IMR-90 (cell line): Measurements from ENCODE around the gene HPSE2. TPM values are rescaled to one million over a fixed set of nuclear protein-coding genes. Genes with fewer than 3 reads are reported as not detected.

ENCODE experiments used
- ATAC-seq: fragments of 200-7000 bp; cut with Tn5 transposase; 2 replicates; pipeline ENCODE4 v1.9.1; 2020; ENCODE audit warnings: low read depth, mild to moderate bottlenecking, moderate library complexity
- BruUV-seq: library from RNA; stranded (reverse); fragments of 400-500 nt; replicated peaks from 2 replicates; lab custom pipeline; 2021; lab: Mats Ljungman, UMichigan
- CTCF ChIA-PET: fragments of 300-600 bp; formaldehyde crosslinking; extraction: SDS; loops from one replicate; lab custom pipeline; 2021; ENCODE audit warnings: antibody characterized with exemption; lab: Yijun Ruan, JAX
- POLR2A ChIA-PET: fragments of 300-600 bp; sonication (Branson Sonifier 250); formaldehyde crosslinking; loops from one replicate; lab custom pipeline; 2022; ENCODE audit warnings: antibody characterized with exemption; ENCODE audit not compliant: unreplicated experiment; lab: Charles Lee
- DNase-seq: peaks from one replicate; pipeline ENCODE4 v3.0.0; 2013
- H2AFZ ChIP-seq: replicated peaks from 2 replicates; pipeline ENCODE3; 2013; ENCODE audit warnings: low read length, mild to moderate bottlenecking; ENCODE audit not compliant: poor library complexity
- H2AK5ac ChIP-seq: 2 replicates; pipeline ENCODE4 v1.6.1; 2013; ENCODE audit warnings: low read depth, low read length, inconsistent platforms
- H2AK9ac ChIP-seq: replicated peaks from 2 replicates; pipeline ENCODE3; 2013; ENCODE audit warnings: mild to moderate bottlenecking, low read depth, low read length, moderate library complexity; ENCODE audit not compliant: poor library complexity
- H2BK120ac ChIP-seq: 2 replicates; pipeline ENCODE4 v1.6.1; 2013; ENCODE audit warnings: low read depth, low read length, inconsistent platforms
- H2BK15ac ChIP-seq: 3 replicates; pipeline ENCODE4 v1.6.1; 2013; ENCODE audit warnings: low read depth, low read length, inconsistent platforms
- H2BK20ac ChIP-seq: 2 replicates; pipeline ENCODE4 v1.6.1; 2013; ENCODE audit warnings: low read depth, mild to moderate bottlenecking, inconsistent platforms, low read length, moderate library complexity
- H2BK5ac ChIP-seq: 2 replicates; pipeline ENCODE4 v1.6.1; 2013; ENCODE audit warnings: mild to moderate bottlenecking, low read depth, low read length, inconsistent platforms; ENCODE audit not compliant: poor library complexity, severe bottlenecking
- H3K14ac ChIP-seq: replicated peaks from 2 replicates; pipeline ENCODE4 v1.6.1; 2013; ENCODE audit warnings: low read depth, low read length, inconsistent platforms
- H3K18ac ChIP-seq: 2 replicates; pipeline ENCODE4 v1.6.1; 2013; ENCODE audit warnings: low read depth, low read length, control low read depth
- H3K23ac ChIP-seq: 2 replicates; pipeline ENCODE4 v1.6.1; 2013; ENCODE audit warnings: low read depth, low read length, inconsistent platforms
- H3K27ac ChIP-seq: 2 replicates; pipeline ENCODE4 v1.5.1; 2013; ENCODE audit warnings: mild to moderate bottlenecking, control low read depth, low read length; ENCODE audit not compliant: insufficient read depth
- H3K27me3 ChIP-seq: 2 replicates; pipeline ENCODE4 v1.6.1; 2013; ENCODE audit warnings: low read length; ENCODE audit not compliant: control insufficient read depth, insufficient read depth
- H3K36me3 ChIP-seq: 2 replicates; pipeline ENCODE4 v1.6.1; 2013; ENCODE audit warnings: low read length, mixed read lengths; ENCODE audit not compliant: control insufficient read depth, insufficient read depth
- H3K4ac ChIP-seq: 2 replicates; pipeline ENCODE4 v1.6.1; 2013; ENCODE audit warnings: low read depth, low read length, inconsistent platforms
- H3K4me1 ChIP-seq: 2 replicates; pipeline ENCODE4 v1.6.1; 2013; ENCODE audit warnings: low read length, mixed read lengths; ENCODE audit not compliant: control insufficient read depth, insufficient read depth
- H3K4me2 ChIP-seq: 2 replicates; pipeline ENCODE4 v1.6.1; 2013; ENCODE audit warnings: low read depth, mild to moderate bottlenecking, control low read depth, low read length, moderate library complexity
- H3K4me3 ChIP-seq: 2 replicates; pipeline ENCODE4 v1.5.1; 2013; ENCODE audit warnings: low read depth, mild to moderate bottlenecking, control low read depth, low read length, moderate library complexity; ENCODE audit not compliant: insufficient read depth
- H3K56ac ChIP-seq: 2 replicates; pipeline ENCODE4 v1.6.1; 2013; ENCODE audit warnings: low read length, inconsistent platforms; ENCODE audit not compliant: insufficient read depth; ENCODE audit errors: extremely low read depth
- H3K79me1 ChIP-seq, 2 experiments: 2 replicates each; pipeline ENCODE4 v1.6.1; 2013; ENCODE audit warnings: low read length in 2 of 2, inconsistent platforms in 1 of 2, low read depth in 1 of 2
- H3K9ac ChIP-seq: 2 replicates; pipeline ENCODE4 v1.6.1; 2013; ENCODE audit warnings: low read depth, low read length, control low read depth
- H3K9me1 ChIP-seq: 2 replicates; pipeline ENCODE4 v1.6.1; 2013; ENCODE audit warnings: low read length, inconsistent platforms; ENCODE audit not compliant: insufficient read depth
- H3K9me3 ChIP-seq: 2 replicates; pipeline ENCODE4 v1.6.1; 2013; ENCODE audit warnings: low read length; ENCODE audit not compliant: control insufficient read depth, insufficient read depth
- H4K20me1 ChIP-seq: 2 replicates; pipeline ENCODE4 v1.6.1; 2013; ENCODE audit warnings: low read length, inconsistent platforms; ENCODE audit not compliant: insufficient read depth
- H4K5ac ChIP-seq: 2 replicates; pipeline ENCODE4 v1.6.1; 2013; ENCODE audit warnings: mild to moderate bottlenecking, low read depth, low read length, control low read depth
- H4K8ac ChIP-seq, 2 experiments: 2 replicates each; pipeline ENCODE4 v1.6.1; 2013; ENCODE audit warnings: low read depth in 2 of 2, low read length in 2 of 2, control low read depth in 1 of 2, inconsistent platforms in 1 of 2
- H4K91ac ChIP-seq: 2 replicates; pipeline ENCODE4 v1.6.1; 2013; ENCODE audit warnings: low read depth, low read length, inconsistent platforms; ENCODE audit not compliant: insufficient read depth
- BHLHE40 ChIP-seq: fragments of 150-350 bp; IDR thresholded peaks from 2 replicates; pipeline ENCODE4 v1.6.1; 2016; ENCODE audit warnings: mild to moderate bottlenecking, low read depth, low read length
- CEBPB ChIP-seq: IDR thresholded peaks from 2 replicates; pipeline ENCODE4 v1.6.1; 2012; ENCODE audit warnings: low read depth, low read length, improper control_type of control experiment
- CHD1 ChIP-seq: IDR thresholded peaks from 2 replicates; pipeline ENCODE4 v1.6.1; 2012; ENCODE audit warnings: low read depth, low read length, improper control_type of control experiment
- FOS ChIP-seq: fragments of 150-350 bp; IDR thresholded peaks from 2 replicates; pipeline ENCODE4 v1.6.1; 2016; ENCODE audit warnings: low read depth, low read length
- MAFK ChIP-seq: IDR thresholded peaks from 2 replicates; pipeline ENCODE4 v1.6.1; 2012; ENCODE audit warnings: low read depth, low read length, improper control_type of control experiment
- MAZ ChIP-seq: IDR thresholded peaks from 2 replicates; pipeline ENCODE4 v1.6.1; 2012; ENCODE audit warnings: low read depth, mild to moderate bottlenecking, low read length, improper control_type of control experiment, moderate library complexity, borderline replicate concordance
- MXI1 ChIP-seq: IDR thresholded peaks from 2 replicates; pipeline ENCODE4 v1.6.1; 2012; ENCODE audit warnings: low read depth, mild to moderate bottlenecking, low read length, moderate library complexity, borderline replicate concordance
- NFE2L2 ChIP-seq: fragments of 150-350 bp; IDR thresholded peaks from 2 replicates; pipeline ENCODE4 v1.6.1; 2016; ENCODE audit warnings: low read depth, mild to moderate bottlenecking, low read length
- POLR2A ChIP-seq: IDR thresholded peaks from 2 replicates; pipeline ENCODE4 v1.6.1; 2012; ENCODE audit warnings: mild to moderate bottlenecking, low read depth, low read length
- RCOR1 ChIP-seq: IDR thresholded peaks from 2 replicates; pipeline ENCODE4 v1.6.1; 2012; ENCODE audit warnings: mild to moderate bottlenecking, low read length, improper control_type of control experiment; ENCODE audit not compliant: insufficient replicate concordance
- RFX5 ChIP-seq: IDR thresholded peaks from 2 replicates; pipeline ENCODE4 v1.8.0; 2012; ENCODE audit warnings: low read depth, mild to moderate bottlenecking, low read length, moderate library complexity
- SMC3 ChIP-seq: fragments of 150-350 bp; IDR thresholded peaks from 2 replicates; pipeline ENCODE4 v1.6.1; 2016; ENCODE audit warnings: low read depth, mild to moderate bottlenecking, antibody characterized with exemption, low read length, moderate library complexity
- WGBS, 2 experiments: methylation state at CpG; one replicate each; pipeline versions ENCODE4 v1.1.5 to v1.1.7; 2013; ENCODE audit warnings: missing lambda C conversion rate in 2 of 2; ENCODE audit not compliant: insufficient read length in 1 of 2; ENCODE audit errors: extremely low coverage in 2 of 2; 5-methylcytosine and 5-hydroxymethylcytosine counted together
- dilution Hi-C: fragments of 300-500 bp; cut with HindIII; formaldehyde crosslinking; loops from one replicate; pipeline ENCODE4 v1.14.3; 2018; ENCODE audit warnings: low sequenced_read_pairs; ENCODE audit not compliant: unreplicated experiment
- in situ Hi-C: fragments of 300-500 bp; cut with MboI; formaldehyde crosslinking; loops from 3 replicates; pipeline ENCODE4 v1.14.3; 2019; ENCODE audit warnings: low sequenced_read_pairs, inconsistent platforms, mixed read lengths
- intact Hi-C: fragments of 100-400 bp; cut with micrococcal nuclease; formaldehyde crosslinking; loops from 2 replicates; pipeline ENCODE4 v1.10.0; 2022
- polyA plus RNA-seq, 3 experiments: library from polyadenylated mRNA; depleted of rRNA; stranded (reverse); fragments of >200 nt; gene quantifications; 2 replicates each; pipeline ENCODE4 v1.2.3, GENCODE V29; 2012; ENCODE audit warnings: low replicate concordance in 1 of 3
- total RNA-seq: library from RNA; depleted of rRNA; stranded (reverse); fragments of >200 nt; gene quantifications from 2 replicates; pipeline ENCODE4 v1.2.3, GENCODE V29; 2012
- TF ChIP-seq, protein P1 (sequence below): fragments of 150-350 bp; IDR thresholded peaks from 2 replicates; pipeline ENCODE4 v1.6.1; 2017; ENCODE audit warnings: mild to moderate bottlenecking, antibody characterized with exemption, low read length, low read depth
- TF ChIP-seq, protein P2 (sequence below): fragments of 150-350 bp; IDR thresholded peaks from 2 replicates; pipeline ENCODE4 v1.6.1; 2016; ENCODE audit warnings: low read depth, mild to moderate bottlenecking, low read length, moderate library complexity, borderline replicate concordance
- TF ChIP-seq, protein P3 (sequence below): conservative IDR thresholded peaks from 2 replicates; pipeline ENCODE4 v1.5.1; 2012; ENCODE audit warnings: mild to moderate bottlenecking, low read depth, low read length, improper control_type of control experiment

Gene HPSE2
- total and polyA plus RNA-seq, 2 of the 4 experiments (the other 2 are of a cell fraction), result not detected

DNA sequence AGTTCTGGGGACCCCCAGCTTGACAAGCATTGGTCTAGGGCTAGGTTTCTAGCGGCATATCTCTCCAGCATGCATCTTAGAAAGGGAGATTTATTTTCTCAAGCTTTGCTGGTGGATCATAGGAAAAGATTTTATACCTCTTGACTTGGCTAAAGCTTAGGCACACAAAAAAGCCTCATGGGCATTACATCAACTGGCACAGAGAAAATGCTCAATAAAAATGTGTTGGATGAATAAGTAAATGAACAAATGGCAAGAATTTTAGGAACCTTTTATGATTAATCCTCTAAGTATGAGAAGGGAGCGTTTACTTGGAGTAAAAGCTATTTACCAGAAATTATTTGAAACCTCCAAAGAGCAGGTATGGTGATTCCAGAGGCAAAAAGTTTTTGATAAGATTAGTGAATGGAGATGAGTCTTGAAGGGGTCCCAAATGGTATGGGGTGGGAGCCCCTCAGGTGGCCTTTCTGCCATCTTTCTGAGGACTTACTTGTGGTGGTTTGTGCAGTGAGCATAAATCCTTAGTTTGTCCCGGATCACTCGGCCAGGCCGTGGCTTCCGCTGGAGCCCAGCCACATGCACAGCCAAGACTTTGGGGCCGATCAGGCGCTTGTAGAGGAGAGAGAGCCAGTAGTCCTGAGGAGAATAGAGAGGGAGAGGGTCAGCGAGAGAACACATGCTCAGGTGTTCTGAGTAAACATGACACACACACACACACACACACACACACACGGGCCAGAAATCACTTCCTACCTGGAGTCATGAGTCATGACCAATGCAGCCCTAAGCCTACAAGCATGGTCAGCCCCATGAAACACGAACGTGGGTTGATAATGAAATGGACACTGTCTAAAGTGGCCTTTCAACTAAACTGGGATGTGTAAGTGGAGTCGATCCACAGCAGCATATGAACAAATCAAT is 745.8 kb downstream of the HPSE2 start:
- H3K56ac ChIP-seq, result no peak overlapping the region
- H3K4ac ChIP-seq, result no peak overlapping the region
- ATAC-seq (no peak), DNase-seq (no peak)
- BruUV-seq, result no TSS peak
- no peak overlapping the region for H4K5ac ChIP-seq
- no peak overlapping the region for H3K14ac ChIP-seq
- no peak overlapping the region for H2BK5ac ChIP-seq
- no peak overlapping the region for H4K8ac ChIP-seq
- no CpG with 5 or more reads among the region's 13 CpGs for WGBS, 2 experiments
- no peak overlapping the region for H2BK15ac ChIP-seq
- H3K36me3 ChIP-seq, result no peaks in the 10 kb centered on the region
- H2BK120ac ChIP-seq, result no peak overlapping the region
- no peak overlapping the region for H3K18ac ChIP-seq
- H2BK20ac ChIP-seq, result no peak overlapping the region
- H3K4me3 ChIP-seq, result no peak overlapping the region
- no peak overlapping the region for H2AFZ ChIP-seq
- intact Hi-C loops, result no loop called here
- H3K9ac ChIP-seq, result no peak overlapping the region
- no peaks in the 10 kb centered on the region for H3K27me3 ChIP-seq
- POLR2A ChIA-PET, result no interaction called here
- no peak overlapping the region for H4K91ac ChIP-seq
- H3K23ac ChIP-seq, result no peak overlapping the region
- H3K4me2 ChIP-seq, result no peak overlapping the region
- H3K9me3 ChIP-seq, result no peaks in the 10 kb centered on the region
- no peak overlapping the region for H2AK9ac ChIP-seq
- H3K27ac ChIP-seq, result no peak overlapping the region
- no peaks in the 10 kb centered on the region for H3K79me1 ChIP-seq
- H3K9me1 ChIP-seq, result no peaks in the 10 kb centered on the region
- H2AK5ac ChIP-seq, result no peak overlapping the region
- H4K20me1 ChIP-seq, result no peaks in the 10 kb centered on the region
- H3K4me1 ChIP-seq, result peaks cover 2% of the 10 kb centered on the region; the same call in 1 of the 2 replicates
- CTCF ChIA-PET, result no interaction called here
- dilution Hi-C loops, result no loop called here
- in situ Hi-C loops, result no loop called here
- TF ChIP-seq MAFK (no peak), BHLHE40 (no peak), CHD1 (no peak), RCOR1 (no peak), POLR2A (no peak), MXI1 (no peak), NFE2L2 (no peak), RFX5 (no peak), CEBPB (no peak), SMC3 (no peak), MAZ (no peak), FOS (no peak)
- TF ChIP-seq, protein P1, sequence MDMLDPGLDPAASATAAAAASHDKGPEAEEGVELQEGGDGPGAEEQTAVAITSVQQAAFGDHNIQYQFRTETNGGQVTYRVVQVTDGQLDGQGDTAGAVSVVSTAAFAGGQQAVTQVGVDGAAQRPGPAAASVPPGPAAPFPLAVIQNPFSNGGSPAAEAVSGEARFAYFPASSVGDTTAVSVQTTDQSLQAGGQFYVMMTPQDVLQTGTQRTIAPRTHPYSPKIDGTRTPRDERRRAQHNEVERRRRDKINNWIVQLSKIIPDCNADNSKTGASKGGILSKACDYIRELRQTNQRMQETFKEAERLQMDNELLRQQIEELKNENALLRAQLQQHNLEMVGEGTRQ, result no peak
- TF ChIP-seq, protein P2, sequence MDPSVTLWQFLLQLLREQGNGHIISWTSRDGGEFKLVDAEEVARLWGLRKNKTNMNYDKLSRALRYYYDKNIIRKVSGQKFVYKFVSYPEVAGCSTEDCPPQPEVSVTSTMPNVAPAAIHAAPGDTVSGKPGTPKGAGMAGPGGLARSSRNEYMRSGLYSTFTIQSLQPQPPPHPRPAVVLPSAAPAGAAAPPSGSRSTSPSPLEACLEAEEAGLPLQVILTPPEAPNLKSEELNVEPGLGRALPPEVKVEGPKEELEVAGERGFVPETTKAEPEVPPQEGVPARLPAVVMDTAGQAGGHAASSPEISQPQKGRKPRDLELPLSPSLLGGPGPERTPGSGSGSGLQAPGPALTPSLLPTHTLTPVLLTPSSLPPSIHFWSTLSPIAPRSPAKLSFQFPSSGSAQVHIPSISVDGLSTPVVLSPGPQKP, result no peak
- TF ChIP-seq, protein P3, sequence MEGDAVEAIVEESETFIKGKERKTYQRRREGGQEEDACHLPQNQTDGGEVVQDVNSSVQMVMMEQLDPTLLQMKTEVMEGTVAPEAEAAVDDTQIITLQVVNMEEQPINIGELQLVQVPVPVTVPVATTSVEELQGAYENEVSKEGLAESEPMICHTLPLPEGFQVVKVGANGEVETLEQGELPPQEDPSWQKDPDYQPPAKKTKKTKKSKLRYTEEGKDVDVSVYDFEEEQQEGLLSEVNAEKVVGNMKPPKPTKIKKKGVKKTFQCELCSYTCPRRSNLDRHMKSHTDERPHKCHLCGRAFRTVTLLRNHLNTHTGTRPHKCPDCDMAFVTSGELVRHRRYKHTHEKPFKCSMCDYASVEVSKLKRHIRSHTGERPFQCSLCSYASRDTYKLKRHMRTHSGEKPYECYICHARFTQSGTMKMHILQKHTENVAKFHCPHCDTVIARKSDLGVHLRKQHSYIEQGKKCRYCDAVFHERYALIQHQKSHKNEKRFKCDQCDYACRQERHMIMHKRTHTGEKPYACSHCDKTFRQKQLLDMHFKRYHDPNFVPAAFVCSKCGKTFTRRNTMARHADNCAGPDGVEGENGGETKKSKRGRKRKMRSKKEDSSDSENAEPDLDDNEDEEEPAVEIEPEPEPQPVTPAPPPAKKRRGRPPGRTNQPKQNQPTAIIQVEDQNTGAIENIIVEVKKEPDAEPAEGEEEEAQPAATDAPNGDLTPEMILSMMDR, result no peak
